HG02798 (cell line): ENCODE results near the gene FRMD4A.

Source experiments
- ATAC-seq: cut with Tn5 transposase; IDR thresholded peaks from one replicate; pipeline ENCODE4 v1.9.1; 2021; ENCODE audit warnings: mild to moderate bottlenecking; ENCODE audit not compliant: unreplicated experiment, poor library complexity

FRMD4A gene

DNA sequence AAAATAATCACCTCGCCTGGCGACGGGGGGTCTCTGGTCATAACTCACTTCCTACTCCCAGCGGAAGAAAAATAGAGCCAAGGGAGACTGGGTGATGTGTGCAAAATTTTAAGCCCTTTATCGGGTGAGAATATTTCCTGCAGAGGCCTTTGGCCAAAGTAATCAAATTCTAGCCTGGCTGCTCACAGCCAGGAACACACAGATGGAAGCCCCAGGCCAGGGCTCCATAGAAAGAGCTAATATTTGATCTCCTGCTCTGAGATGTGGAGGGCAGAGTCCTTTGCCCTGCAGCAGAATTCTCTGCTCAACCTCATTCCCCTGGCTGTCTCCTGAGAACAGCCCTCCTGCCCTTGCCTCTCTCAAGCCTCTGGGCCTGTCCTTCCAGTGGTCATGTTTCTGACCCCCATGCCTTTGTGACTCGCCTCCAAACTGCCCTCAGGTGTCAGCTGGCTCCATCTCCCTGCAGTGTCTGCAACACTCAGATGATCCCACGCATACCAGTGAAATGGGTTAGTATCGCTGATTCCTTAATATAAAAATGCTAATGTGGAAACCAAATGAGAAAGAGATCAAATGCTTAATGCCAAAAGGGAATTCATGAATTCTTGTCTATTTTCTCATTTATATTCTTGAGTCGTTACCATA, 34.5 kb downstream of the FRMD4A start:
- no peak for ATAC-seq

DNA sequence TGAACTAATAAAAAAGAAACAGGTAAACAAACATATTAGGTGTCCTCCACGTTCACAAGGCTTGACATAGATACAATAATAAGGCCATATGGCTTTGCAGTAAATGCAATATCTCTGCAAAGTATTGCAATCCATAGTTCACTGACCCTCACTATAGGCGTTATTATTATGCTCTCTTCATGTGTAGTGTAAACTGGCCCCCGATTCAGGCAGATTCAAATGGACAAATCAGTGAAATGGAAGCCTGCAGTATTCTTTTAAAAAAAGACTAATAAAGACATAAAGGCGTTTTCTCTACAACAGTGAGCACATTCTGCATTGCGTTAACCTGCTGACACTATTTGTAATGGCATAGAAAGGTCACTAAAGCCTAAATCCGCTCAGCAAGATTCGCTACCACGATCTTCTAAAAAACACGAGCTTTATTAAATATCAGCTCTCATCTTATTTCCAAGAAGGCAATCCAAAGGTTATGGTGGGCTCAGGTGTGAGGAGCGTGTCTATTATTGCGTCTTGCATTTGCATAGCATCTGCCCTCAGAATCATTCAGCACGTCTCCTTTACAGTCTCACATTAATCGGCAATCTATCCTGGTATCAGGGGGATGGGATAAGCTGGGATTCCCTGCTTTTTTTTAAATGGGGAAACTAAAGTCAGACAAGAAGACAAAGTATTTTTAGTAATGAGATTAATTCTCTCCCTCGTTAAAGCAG, 36.2 kb downstream of the FRMD4A start:
- ATAC-seq, result no peak

DNA sequence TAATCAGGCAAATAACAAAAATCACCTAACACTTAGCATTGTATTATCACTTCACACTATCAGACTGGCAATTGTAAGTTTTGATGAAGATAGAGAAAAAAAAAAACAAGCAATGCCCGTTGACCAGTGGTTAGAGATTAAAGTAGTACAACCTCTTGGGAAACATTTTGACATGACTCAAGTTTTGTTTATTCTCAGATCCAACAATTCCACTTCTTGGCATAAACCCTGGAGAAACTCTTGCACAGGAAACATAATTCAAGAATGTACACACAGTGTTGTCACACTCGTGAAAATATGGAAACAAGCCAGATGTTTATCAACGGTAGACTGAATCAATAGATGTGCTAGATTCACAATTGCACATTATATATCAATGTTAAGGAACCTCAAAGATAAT, 37.2 kb downstream of the FRMD4A start:
- ATAC-seq, result no peak

DNA sequence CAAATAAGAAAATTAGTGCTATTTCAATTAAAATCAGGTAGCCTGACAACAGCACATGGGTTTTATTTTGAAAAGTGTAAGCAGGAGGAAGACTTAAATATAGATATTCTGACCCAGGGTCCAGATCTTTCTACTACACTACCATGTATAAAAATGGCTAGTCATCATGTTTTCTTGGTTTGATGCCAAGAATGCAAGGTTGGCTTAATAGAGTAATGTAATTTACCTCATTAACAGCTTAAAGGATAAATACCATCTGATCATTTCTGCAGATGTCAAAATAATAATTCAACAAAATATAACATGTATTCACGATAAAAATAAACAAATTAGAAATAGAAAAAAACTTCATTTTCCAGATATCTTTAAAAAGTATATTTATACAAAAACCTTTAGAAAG, 39.4 kb downstream of the FRMD4A start:
- no peak for ATAC-seq

DNA sequence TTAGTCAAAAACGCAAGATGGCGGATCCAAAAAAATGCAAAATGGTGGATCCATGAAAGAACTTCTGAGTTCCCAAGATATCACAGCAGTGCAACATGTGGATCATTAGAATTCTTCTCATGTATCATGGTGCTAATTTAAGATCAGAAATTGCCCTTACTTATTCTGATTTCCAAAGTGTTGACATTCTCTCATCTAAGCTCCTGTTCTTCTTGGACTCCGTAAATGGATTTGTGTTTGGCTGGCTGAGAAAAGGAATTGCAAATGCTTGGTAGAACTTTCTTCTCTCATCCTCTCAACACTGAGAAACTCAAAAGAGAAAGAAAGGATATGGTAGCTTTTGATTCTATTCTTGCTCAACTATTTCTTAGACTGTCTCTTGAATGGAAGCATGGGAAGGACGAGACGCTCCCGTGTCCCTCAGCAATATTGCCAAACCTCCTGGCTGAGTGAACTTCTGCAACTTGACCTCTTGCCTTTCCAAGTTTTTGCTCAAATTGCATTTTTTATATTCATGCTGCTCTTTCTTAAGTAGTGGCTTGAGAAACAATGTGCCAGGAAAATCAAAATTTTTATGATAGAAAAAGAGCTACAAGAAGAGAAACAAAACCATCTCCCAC, 44.7 kb downstream of the FRMD4A start:
- no peak for ATAC-seq

DNA sequence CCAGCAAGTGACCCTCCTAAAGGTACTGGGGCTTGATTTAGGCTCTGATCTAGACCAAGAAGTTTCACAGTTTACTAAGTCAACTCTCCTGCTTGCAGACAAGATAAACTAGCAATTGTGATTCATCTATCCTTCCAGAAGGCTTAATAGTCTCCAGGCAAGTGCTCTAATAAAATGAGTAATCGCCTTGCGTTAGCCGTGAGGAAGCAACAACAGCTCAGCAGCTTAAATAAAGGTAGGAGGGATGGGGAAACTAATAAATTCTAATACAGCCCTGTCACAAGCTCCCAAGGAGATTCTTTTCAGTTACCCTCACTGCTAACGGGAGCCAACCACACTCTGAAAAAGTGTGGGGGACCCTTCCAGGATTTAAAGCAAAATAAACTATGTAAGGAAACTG, 48.4 kb downstream of the FRMD4A start:
- no peak for ATAC-seq

DNA sequence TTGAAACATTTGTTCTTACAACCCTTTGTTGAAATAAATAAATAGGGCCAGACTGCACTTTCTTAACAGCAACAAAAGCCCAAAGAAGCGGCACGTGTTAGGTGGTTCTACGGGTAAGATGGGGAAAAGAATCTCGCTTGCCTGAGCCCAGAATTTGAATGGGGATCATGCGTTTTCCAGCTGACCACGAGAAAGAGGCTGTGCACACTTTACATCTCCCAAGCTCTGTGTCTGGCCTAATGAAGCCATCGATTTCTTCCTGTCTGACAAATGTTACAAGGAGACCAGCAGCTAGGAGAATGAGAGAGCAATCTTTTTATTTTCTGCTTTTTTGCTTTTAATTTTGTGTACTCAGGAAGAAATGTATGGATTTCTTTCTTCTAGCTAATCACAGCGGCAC, 52.2 kb downstream of the FRMD4A start:
- no peak for ATAC-seq

DNA sequence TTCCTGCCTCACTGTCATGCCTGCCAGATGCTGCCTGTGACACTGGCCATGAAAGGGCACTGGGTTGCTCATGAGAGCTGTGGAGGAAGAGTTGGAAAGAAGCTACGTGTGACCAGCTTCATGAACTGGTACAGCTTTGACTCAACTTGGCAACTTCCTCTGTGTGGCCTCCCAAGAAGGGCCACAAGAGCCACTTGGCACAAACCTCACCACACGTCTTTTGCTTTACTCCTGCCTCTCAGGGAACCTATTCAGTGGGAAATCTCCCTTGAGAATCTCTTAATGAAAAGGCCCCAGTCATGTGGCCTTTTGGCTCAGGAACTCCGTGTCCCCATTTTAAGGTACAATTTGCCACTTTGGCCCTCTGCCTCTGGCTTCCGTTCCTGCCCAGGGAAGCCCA, 54.5 kb downstream of the FRMD4A start:
- no peak for ATAC-seq

DNA sequence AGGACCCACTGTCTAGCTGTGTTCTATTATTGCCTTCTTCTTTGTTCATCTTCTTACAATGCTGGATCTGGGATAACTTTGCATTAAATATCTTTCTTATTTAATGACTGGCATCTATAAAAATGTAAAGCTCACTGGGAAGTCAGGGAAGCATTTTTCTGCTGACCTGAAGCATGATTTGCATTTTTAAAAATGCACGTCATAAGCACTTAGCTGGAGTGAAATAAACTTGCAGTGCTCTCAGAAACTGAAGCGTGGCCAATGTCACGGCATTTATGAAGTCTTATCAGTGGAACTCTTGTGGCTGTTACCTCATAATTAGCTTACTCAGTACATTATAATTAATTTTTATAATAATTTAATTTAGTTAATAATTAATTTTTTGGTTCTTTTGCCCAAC, 59.1 kb downstream of the FRMD4A start:
- ATAC-seq, result no peak

DNA sequence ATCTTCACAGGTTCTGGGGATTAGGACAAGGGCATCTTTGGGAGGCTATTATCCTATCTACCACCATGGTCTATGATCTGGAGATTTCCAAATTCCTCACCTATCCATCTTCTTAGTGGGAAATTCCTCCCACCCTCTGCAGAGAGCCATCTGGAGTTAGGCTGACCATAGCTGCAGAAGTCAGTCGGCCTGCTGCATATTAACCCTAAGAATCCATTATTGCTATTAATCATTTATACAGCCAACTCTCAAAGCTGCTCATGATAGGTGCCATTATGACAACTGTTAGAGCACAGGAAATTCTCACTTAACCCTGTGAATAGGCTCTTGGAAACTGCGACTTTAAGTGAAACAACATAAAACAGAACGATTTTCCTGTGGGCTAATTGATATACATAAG, 60.4 kb downstream of the FRMD4A start:
- ATAC-seq, result no peak

DNA sequence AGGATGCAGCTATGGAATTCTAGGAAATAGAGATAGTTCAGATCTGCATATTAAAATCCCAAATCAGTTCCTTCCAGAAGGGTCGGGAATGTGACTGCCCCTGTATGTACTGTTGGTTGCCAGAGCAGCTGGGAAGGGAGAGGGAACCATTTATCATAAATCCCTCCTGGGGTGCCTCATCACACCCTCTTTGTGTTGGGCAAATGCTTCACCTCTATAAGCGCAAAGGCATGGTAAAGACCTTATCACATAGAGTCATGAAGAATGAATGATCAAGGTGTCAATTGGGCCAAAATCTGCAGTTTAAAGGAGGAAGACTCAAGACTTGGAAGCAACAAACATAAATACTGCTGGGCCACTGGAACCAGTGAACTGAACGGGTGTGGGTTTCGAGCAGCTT, 65.0 kb downstream of the FRMD4A start:
- ATAC-seq, result no peak

DNA sequence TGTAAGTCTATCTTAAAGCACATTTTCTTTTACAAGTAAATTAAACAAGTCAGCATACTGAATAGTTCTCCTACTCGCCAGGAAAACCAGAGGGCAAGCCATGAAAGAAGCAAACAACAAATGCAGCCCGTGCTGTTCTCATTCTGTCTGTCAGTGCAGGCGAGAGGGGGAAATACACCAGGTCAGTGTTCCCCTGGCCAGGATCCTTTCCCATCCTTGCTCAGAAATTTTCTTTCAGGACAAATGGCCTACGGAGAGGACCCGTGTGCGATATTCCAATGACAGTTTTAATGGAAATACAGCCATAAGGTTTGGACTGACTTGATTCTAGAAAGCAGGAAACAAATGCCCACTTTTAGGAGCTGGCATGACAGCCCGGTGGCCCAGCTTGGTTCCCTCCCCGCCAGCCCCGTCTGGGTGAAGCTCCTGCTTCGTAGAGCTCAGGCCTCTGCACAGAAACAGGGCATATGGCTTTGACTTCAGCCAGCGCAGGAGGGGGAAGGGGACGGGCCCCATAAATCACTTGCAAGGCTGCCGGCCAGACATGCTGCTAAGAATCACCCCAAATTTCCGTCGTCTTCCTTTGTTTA, 67.8 kb downstream of the FRMD4A start:
- no peak for ATAC-seq

DNA sequence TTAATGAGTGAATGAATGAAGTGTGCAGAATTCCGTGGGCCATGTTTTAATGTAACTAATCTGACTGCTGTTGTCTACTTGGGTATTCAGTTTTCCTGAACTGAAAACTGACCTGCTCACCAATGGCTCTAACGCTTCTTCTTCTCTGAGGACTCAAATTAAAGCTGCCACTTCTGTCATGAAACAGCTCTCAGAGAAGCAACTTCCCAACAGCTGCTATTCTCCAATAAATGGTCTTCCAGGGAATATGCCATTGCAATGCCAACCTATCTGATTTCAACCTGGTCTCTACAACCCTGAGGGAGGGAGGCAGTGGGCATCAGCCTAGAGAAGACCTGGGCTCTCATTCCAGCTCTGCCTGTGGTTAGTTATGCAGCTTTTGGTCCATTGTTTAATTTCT, 69.4 kb downstream of the FRMD4A start:
- no peak for ATAC-seq

DNA sequence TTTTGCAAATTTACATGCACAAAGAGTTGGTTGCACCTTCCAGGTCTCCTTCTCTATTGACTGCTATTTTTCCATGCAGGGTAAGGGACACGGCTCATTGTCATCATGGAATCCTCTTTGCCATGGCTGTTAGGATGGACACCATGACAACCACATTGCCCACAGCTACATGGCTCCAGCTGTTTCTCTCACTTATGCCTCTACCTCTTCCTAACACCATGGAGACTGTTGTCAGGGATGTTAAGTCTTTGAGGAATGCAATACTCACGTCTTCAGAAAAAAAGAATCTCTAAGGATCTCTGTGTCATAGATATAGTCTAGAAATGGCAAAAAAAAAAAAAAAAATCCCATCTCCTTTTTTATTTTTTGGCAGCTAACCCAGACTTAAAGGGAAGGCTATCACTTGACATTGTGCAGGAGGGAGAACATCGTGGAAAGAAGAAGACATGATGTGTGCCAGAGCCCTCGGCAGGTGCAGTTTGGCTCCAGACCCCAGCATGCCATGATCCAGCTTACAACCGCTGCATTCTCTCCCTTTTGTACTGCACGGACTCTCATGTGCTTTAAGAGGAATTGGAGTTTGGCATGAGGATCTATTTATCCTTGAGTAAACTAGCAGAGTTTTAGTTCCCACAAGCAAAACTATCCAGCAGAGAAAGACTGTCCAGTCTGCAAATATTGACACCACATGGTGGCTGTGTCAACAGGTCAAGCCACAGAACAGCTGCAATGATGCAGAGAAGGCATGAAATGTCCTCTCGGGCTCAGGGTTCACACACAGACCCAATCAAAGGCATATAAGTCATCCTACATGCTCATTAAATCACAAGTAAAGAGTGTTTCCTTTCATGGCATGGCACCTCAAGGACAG, 70.8 kb downstream of the FRMD4A start:
- no peak for ATAC-seq

DNA sequence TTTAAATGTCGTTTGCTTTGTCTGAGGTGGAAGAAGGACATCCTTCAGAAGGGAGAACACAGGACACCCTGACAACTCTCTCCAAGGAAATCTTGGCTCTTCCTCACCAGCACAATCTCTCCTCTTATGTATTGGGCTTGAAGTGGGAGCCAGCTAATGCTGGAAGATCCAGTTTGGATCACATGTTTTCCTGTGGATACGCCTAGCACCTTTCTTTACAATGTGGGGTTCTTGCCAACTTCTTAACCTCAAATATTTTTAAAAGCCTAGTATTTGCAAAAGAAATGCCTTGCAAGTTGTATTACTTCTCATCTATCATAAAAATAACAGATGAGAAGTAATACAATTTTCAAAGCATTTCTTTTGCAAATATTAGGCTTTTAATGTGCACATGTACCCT, 76.4 kb downstream of the FRMD4A start:
- no peak for ATAC-seq

DNA sequence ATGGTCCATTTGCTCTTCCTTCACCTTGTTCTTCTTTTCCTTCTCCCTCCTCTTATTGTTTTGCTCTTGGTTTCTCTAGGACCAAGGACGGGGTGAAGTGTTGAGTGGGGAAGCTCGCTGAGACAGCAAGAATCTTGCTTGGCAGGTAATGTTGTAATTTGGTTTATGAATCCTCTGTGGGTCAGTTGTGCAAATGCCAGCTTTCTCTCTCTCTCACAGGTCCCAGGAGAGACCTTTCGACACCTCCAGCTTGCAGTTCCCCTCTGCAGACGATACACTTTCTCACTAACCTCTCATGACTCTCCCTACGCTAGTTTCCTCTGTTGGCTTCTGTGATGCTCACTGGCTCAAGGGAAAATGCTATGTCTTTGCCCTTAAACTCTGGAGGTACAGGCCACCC, 77.0 kb downstream of the FRMD4A start:
- ATAC-seq, result no peak

DNA sequence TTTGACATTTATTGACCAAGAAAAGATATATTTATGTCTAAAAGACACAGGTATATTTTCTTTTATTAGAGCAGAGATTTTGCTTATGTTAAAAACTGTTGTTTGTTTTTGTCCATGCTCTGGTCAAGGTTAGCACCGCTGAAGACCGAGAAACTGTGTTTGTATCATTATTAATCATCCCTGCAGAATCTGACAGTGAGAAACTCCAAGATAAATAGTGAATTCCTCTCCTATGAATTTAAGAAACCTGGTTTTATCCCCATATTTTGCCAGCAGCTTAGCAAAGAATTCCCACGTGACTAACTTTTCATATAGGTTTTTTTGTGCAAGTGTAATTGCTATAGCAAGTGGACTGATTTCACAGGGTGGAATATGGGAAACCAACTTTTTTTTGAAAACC, 77.6 kb downstream of the FRMD4A start:
- ATAC-seq, result no peak

DNA sequence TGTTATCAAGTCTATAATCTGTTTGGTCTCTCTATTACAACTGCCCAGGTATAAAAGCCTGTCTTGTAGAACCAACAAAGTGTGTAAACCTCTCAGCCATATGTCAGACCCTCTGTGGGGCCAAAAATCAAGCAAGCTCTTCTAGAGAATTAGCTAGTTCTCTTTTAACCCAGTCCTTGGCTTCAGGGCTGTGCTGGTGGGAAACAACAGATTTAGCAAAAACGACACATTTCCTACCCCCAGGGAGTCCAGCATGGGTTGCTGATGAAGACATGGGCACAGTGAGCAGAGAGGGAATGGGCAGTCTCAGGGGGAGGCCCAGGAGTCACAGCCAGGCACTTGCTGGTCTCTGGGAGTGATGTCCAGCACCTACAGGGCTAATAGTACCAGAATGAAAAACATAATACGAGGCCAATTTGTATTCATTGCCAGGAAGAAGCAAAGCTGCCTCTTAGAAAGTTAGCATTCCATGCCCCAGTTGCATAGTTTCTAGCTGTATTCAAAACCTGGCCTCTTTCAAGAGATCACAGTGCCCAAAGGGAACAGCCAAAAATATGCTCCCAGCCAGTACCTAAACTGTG, 80.1 kb downstream of the FRMD4A start:
- no peak for ATAC-seq

DNA sequence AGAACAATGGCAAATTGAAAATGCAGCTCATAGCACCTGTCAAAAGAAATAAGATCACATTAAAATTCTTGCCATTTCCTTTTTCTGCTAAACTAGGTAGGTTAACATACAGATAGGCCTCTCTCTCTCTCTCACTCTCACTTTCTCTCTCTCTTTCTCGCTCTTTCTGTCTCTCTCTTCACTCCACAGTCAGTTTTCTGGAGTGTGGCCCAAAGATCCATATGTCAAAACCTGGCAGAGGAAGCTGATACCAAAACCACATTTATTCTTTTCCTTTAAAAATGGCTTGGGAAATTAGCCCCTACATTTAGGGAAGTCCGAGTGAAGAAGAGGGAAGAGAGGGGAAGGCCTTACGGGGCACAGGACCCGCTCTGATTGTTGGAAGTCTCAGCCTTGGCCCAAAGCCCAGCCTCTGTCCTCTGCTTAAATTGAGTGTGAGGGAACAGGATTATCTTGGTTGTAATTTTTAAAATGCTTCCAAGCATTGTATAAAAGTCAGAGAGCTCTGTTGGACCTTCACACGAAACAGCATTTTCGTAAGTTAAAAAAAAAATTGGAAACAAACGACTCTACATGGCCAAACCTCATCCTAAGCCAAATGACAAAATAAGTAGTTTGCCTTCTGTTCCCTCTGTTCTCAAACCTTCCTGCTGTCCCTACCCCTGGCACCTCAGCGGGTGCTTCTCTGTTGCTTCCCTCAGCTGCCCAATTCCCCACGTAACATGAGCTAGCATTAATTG, 83.2 kb downstream of the FRMD4A start:
- no peak for ATAC-seq

DNA sequence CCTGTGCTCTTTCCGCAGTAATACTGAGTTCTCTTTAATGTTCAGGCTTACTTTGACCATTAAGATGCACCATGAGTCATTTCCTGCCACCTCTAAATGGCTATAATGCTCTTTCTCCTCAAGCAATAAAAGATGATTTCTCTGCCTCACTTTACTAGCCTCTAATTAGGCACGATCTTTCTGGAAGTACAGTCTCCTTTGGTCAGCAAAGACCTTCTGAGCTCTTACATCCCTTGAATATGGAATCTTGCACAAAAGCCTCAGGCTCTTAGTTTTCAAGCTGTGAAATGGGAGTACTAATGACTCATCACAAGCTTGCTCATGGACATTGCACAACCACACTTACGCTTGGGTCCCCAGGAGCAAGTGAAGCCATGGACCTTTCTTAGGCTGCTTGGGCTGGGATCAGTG, 85.9 kb downstream of the FRMD4A start:
- ATAC-seq, result no peak
